ENCODE results near the gene POM121L2. TPM values are rescaled to one million over a fixed set of nuclear protein-coding genes. Genes with fewer than 3 reads are reported as not detected.

POM121L2 gene
- total and polyA plus RNA-seq, 2 donors (not counting 3 experiments of a cell fraction or from before 2014, with no cell fraction given), result not detected

- H3K9me3 ChIP-seq (replicated peaks; ENCODE audit: control insufficient read depth, insufficient read depth, low read length), result no peaks in the 10 kb centered on the region
- FAIRE-seq (no peak), DNase-seq (ENCODE audit: low read depth, low spot score) (no peak)
- H3K27me3 ChIP-seq (ENCODE audit: control insufficient read depth in 2 of 2, insufficient read depth in 2 of 2, low read length in 2 of 2), result peaks cover 2 to 4% of the 10 kb centered on the region in 2 experiments
- H3K9ac ChIP-seq (replicated peaks; ENCODE audit: extremely low read depth, insufficient read depth, low read length), result no peak overlapping the region
- CTCF ChIA-PET, result no interaction called here
- H2AFZ ChIP-seq (ENCODE audit: low read depth, low read length), result no peak overlapping the region
- no peaks in the 10 kb centered on the region for H3K4me1 ChIP-seq (ENCODE audit: control insufficient read depth, extremely low read depth, insufficient read depth, low read length)
- no TSS peak for BruUV-seq (replicated peaks)
- no peaks in the 10 kb centered on the region for H3K36me3 ChIP-seq (ENCODE audit: control insufficient read depth in 2 of 2, extremely low read depth in 1 of 2, insufficient read depth in 2 of 2, low read length in 2 of 2)
- no peak overlapping the region for H3K27ac ChIP-seq (ENCODE audit: insufficient read depth, low read depth, low read length)
- POLR2A ChIA-PET, result no interaction called here
- H3K4me2 ChIP-seq (ENCODE audit: insufficient read depth, low read length), result no peak overlapping the region
- dilution Hi-C loops (cut with MboI; ENCODE audit: extremely low pct_ligation_motif_present, low sequenced_read_pairs) (no loop called here), intact Hi-C loops (cut with micrococcal nuclease) (no loop called here)
- TF ChIP-seq POLR2AphosphoS5 (IDR thresholded peaks at IDR 0.05; ENCODE audit: insufficient read depth, low read depth, low read length) (no peak), JUN (IDR thresholded peaks at IDR 0.05; ENCODE audit: borderline replicate concordance, insufficient read depth, insufficient read length, low read depth) (no peak), POLR2A (IDR thresholded peaks at IDR 0.05; ENCODE audit: low read depth, low read length) (no peak), EZH2 (IDR thresholded peaks at IDR 0.05; ENCODE audit: borderline replicate concordance, low read depth, low read length, severe bottlenecking) (no peak), GATA2 (IDR thresholded peaks at IDR 0.05; ENCODE audit: insufficient read depth, insufficient read length, low read depth, low read length) (no peak), MYC (IDR thresholded peaks at IDR 0.05; ENCODE audit: low read depth, low read length) (no peak), MAX (IDR thresholded peaks at IDR 0.05; ENCODE audit: insufficient read depth, insufficient read length) (no peak), CTCF (IDR thresholded peaks at IDR 0.05; ENCODE audit: extremely low read depth in 1 of 2, insufficient read depth in 1 of 2, low read depth in 1 of 2, low read length in 2 of 2) (no peak), FOS (IDR thresholded peaks at IDR 0.05; ENCODE audit: borderline replicate concordance, insufficient read depth, low read length) (no peak)
- H4K20me1 ChIP-seq (replicated peaks; ENCODE audit: control insufficient read depth, extremely low read depth, insufficient read depth, low read length), result no peaks in the 10 kb centered on the region
- no peaks in the 10 kb centered on the region for H3K9me1 ChIP-seq (replicated peaks; ENCODE audit: control insufficient read depth, extremely low read depth, insufficient read depth, low read length)
- H3K4me3 ChIP-seq (replicated peaks in 1 of 3; ENCODE audit: insufficient read depth in 1 of 3, low read depth in 1 of 3, low read length in 3 of 3), result no peak overlapping the region
- H3K79me2 ChIP-seq (ENCODE audit: control insufficient read depth, insufficient read depth, low read length), result no peaks in the 10 kb centered on the region
Observed at GRCh38 chr6:27321901-27322300, 9.8 kb upstream of the POM121L2 start.
